Measurements from ENCODE around the gene IL17RE. TPM values are rescaled to one million over a fixed set of nuclear protein-coding genes. Genes with fewer than 3 reads are reported as not detected.

The IL17RE gene
- total and polyA plus RNA-seq, 2 of the 13 experiments (the other 11 are each of a cell fraction or from before 2014, with no cell fraction given): 14.5 to 24.1 TPM

DNA sequence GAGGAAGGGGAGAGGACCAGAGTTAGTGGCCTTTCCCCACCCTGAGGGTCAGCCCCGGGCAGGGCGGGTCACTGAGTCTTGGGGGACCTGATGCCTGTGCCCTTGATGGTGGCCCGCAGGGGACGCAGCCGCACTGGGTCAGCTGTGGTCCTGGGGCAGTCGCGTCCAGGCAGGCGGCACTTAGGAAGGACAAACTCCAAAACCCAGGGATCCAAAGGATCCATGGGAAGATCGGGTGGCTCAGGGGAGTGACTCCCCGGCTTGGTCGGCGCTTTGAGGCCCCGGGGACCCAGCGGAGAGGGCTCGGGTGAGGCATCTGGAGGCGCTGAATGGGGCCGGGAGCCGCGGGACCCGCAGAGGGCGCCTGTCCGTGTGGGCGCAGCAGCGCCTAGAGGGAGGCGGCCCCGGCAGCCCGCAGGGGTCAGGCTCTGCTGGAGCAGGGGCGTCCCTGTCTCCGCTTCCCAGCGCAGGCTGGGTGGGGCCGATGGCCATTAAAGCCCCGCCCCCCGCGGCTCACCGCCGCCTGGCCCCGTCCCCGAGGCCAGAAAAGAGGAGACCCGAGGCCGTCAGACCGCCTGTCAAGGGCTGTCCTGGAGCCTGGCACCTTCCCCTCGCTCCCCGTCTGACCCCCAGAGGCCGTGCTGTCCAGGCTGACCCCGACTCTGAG is 40.1 kb upstream of the IL17RE start (continued):
- TF ChIP-seq ZFY (CRISPR knock-in tag; IDR thresholded peaks at IDR 0.05): peak; percentile 42; the same call in 1 of the 2 replicates
- TF ChIP-seq ZNF557 (CRISPR knock-in tag; IDR thresholded peaks at IDR 0.05): no peak
- no peak for TF ChIP-seq ZNF780A (CRISPR knock-in tag; IDR thresholded peaks at IDR 0.05)
- TF ChIP-seq THYN1 (CRISPR knock-in tag; IDR thresholded peaks at IDR 0.05; ENCODE audit: borderline replicate concordance, low read depth): no peak
- TF ChIP-seq TARDBP (CRISPR knock-in tag; IDR thresholded peaks at IDR 0.05): no peak
- no peak for TF ChIP-seq ZNF44 (CRISPR knock-in tag; IDR thresholded peaks at IDR 0.05)
- peak; percentile 78 for TF ChIP-seq ISL2 (CRISPR knock-in tag; IDR thresholded peaks at IDR 0.05)
- TF ChIP-seq PBX2 (CRISPR knock-in tag; IDR thresholded peaks at IDR 0.05): no peak
- no peak for TF ChIP-seq MNT (IDR thresholded peaks at IDR 0.05)
- TF ChIP-seq MED1 (CRISPR knock-in tag; IDR thresholded peaks at IDR 0.05): peak; percentile 53; the same call in 1 of the 2 replicates
- no peak for TF ChIP-seq JUNB (CRISPR knock-in tag; IDR thresholded peaks at IDR 0.05; ENCODE audit: borderline replicate concordance)
- TF ChIP-seq ONECUT2 (CRISPR knock-in tag; IDR thresholded peaks at IDR 0.05): no peak
- TF ChIP-seq SETDB1 (CRISPR knock-in tag; IDR thresholded peaks at IDR 0.05; ENCODE audit: borderline replicate concordance): no peak
- no peak for TF ChIP-seq ZMAT5 (CRISPR knock-in tag; IDR thresholded peaks at IDR 0.05; ENCODE audit: borderline replicate concordance, low read depth)
- no peak for TF ChIP-seq RFX1 (IDR thresholded peaks at IDR 0.05)
- TF ChIP-seq FIP1L1 (IDR thresholded peaks at IDR 0.05; ENCODE audit: borderline replicate concordance, insufficient read depth, low read depth, low read length): no peak
- TF ChIP-seq ZNF367 (CRISPR knock-in tag; IDR thresholded peaks at IDR 0.05; ENCODE audit: borderline replicate concordance): no peak
- TF ChIP-seq ARNT2 (CRISPR knock-in tag; IDR thresholded peaks at IDR 0.05; ENCODE audit: low read depth): peak; percentile 71; the same call in 1 of the 2 replicates
- peak; percentile 81 for TF ChIP-seq STAG1 (CRISPR knock-in tag; IDR thresholded peaks at IDR 0.05)
- peak; percentile 81; the same call in 1 of the 2 replicates for TF ChIP-seq ZBTB38 (CRISPR knock-in tag; IDR thresholded peaks at IDR 0.05)
- no peak for TF ChIP-seq ZNF335 (CRISPR knock-in tag; IDR thresholded peaks at IDR 0.05)
- peak; percentile 49; the same call in 1 of the 2 replicates for TF ChIP-seq ZNF460 (CRISPR knock-in tag; IDR thresholded peaks at IDR 0.05; ENCODE audit: borderline replicate concordance)
- no peak for TF ChIP-seq ZBTB46 (CRISPR knock-in tag; IDR thresholded peaks at IDR 0.05; ENCODE audit: borderline replicate concordance)
- TF ChIP-seq HDAC2 (CRISPR knock-in tag; IDR thresholded peaks at IDR 0.05): peak; percentile 59
- TF ChIP-seq ZNF788 (CRISPR knock-in tag; IDR thresholded peaks at IDR 0.05; ENCODE audit: borderline replicate concordance): peak; percentile 35; the same call in 1 of the 2 replicates
- peak; percentile 54; the same call in 1 of the 2 replicates for TF ChIP-seq BORCS8-MEF2B (CRISPR knock-in tag; IDR thresholded peaks at IDR 0.05)
- TF ChIP-seq PPARG (CRISPR knock-in tag; conservative IDR thresholded peaks at IDR 0.05): peak; percentile 49; the same call in 1 of the 2 replicates

Measured in HepG2 (cell line).